GM10266 (cell line): ENCODE results near the gene MYO1B.

Source experiments
- DNase-seq: peaks from one replicate; pipeline ENCODE4 v3.0.0; 2012; ENCODE audit errors: extremely low spot score
- TF ChIP-seq, protein P1 (sequence below): IDR thresholded peaks from 2 replicates; pipeline ENCODE4 v1.5.1; 2012; ENCODE audit warnings: mild to moderate bottlenecking, low read depth; ENCODE audit not compliant: control insufficient read depth, insufficient read depth; ENCODE audit errors: missing control alignments

Gene MYO1B

GRCh38 chr2:191436368-191437055 is 191.3 kb downstream of the MYO1B start:
- DNase-seq: no peak

DNA sequence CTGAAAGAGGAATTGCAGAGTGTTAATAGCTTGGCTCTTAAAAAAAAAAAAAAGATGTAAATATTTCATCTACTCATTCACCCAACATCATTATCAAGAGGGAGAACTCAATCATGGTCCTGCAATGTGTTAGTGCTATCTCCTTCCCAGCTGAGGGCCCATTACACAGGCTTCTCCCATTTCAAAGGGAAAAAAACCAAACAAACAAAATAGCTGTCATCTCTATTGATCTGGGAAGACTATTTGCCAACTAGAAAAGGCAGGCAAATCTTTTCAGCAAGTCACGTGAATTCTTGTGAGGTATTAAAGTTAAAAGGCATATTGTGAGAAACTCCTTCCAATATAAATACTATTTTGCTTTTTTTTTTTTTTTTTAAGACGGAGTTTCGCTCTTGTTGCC is 194.3 kb downstream of the MYO1B start:
- TF ChIP-seq, protein P1, sequence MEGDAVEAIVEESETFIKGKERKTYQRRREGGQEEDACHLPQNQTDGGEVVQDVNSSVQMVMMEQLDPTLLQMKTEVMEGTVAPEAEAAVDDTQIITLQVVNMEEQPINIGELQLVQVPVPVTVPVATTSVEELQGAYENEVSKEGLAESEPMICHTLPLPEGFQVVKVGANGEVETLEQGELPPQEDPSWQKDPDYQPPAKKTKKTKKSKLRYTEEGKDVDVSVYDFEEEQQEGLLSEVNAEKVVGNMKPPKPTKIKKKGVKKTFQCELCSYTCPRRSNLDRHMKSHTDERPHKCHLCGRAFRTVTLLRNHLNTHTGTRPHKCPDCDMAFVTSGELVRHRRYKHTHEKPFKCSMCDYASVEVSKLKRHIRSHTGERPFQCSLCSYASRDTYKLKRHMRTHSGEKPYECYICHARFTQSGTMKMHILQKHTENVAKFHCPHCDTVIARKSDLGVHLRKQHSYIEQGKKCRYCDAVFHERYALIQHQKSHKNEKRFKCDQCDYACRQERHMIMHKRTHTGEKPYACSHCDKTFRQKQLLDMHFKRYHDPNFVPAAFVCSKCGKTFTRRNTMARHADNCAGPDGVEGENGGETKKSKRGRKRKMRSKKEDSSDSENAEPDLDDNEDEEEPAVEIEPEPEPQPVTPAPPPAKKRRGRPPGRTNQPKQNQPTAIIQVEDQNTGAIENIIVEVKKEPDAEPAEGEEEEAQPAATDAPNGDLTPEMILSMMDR: no peak
- DNase-seq: no peak

More at GRCh38 chr2:191436368-191437055, 191.3 kb downstream of the MYO1B start:
- TF ChIP-seq, protein P1: no peak

DNA sequence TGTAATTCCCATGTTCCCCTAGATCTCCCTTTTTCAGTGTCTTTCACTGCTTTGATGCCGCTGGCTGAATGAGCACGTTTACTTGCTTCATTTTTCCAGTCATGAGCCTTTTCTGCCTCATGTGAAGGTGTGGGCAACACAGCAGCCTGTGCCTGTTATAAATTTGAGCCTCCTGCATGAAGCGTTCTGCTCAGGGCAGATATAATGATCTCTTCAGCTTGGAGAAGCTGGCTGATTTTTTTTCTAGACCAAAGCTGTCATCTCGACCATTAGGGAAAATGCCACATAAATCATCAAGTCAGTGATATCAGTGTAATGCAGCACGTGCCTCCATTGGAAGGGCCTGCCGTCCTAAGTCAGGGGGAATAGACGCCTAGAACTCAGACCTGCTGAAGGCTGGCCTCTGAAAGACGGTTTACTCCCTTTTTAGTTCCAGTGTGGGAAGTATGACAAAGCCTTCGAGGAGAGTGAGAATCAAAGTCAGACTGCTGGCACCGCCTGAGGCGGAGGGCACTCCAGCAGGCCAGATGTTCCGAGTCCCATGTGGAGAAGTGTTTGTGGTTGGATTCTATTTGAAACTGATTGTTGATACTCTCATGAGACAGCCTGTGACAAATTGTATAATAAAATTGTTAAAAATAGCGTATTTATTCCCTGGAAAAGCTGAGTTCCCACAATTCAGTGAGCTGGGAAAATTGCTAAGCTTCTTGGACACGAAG is 196.5 kb downstream of the MYO1B start:
- no peak for DNase-seq

GRCh38 chr2:191443446-191443845 is 198.2 kb downstream of the MYO1B start:
- TF ChIP-seq, protein P1: no peak
- DNase-seq: no peak

More for the DNA sequence above, 196.5 kb downstream of the MYO1B start:
- TF ChIP-seq, protein P1: no peak

DNA sequence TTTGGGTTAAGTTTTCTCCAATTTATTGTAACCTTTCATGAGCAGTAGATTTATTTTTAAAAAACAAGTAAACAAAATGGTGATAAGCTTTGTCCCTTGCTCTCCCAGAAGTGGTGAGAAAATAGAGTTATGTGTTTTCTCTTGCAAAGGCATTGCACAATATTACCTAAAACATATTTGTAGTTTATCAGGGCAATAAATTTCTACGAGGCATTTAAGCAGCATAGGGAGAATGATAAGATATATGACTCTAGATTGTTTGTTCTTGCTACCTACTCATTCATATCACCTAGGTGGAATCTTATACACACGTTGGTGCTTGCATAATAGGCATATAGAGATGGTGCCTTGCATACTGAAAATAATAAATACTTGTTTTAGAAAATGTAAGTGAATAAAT is 201.7 kb downstream of the MYO1B start:
- DNase-seq: no peak
- TF ChIP-seq, protein P1: no peak

GRCh38 chr2:191451116-191451515 is 205.9 kb downstream of the MYO1B start:
- no peak for DNase-seq
- TF ChIP-seq, protein P1: no peak

- TF ChIP-seq, protein P1: no peak
- DNase-seq: no peak
Measured at GRCh38 chr2:191452065-191452464, 206.9 kb downstream of the MYO1B start.
